COR-L47 (cell line): ENCODE measurements around the gene GBF1.
"Not testable (repeated sequence)": the region's sequence is repeated elsewhere in the genome, so short reads cannot be mapped to it uniquely, and the experiment has no call there.

Experiments
- DNase-seq: peaks from one replicate; lab custom pipeline; 2025; lab: John Stamatoyannopoulos, UW

Gene GBF1

DNA sequence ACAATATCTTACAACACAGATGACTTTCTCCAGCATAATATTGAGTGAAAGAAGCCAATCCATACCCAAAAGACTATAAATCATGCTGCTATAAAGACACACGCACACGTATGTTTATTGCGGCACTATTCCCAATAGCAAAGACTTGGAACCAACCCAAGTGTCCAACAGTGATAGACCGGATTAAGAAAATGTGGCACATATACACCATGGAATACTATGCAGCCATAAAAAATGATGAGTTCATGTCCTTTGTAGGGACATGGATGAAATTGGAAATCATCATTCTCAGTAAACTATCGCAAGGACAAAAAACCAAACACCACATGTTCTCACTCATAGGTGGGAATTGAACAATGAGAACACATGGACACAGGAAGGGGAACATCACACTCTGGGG is 63.0 kb downstream of the GBF1 start:
- DNase-seq: not testable (repeated sequence)

DNA sequence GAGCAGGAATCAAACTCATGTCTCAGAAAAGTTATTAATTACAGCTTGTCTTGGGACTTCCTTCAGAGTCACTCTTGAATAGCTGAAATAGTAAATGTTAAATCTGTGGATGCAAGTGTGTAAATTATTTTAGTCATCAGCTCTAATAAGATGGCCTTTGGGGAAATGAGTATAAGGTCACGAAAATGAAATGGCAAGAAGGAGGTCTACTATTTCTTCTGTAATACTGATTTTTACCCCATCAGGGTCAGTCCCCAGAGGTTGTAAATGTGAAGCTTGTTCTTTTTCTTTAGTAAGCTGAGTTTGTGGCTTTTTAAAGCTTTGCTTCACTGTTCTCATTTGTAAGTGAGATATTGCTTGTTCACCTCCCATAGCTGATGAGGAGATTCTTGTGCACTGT is 63.9 kb downstream of the GBF1 start:
- no peak for DNase-seq

GRCh38 chr10:102309916-102310315 is 64.6 kb downstream of the GBF1 start:
- DNase-seq: no peak

- DNase-seq: no peak
Measured at GRCh38 chr10:102310361-102311024, 65.2 kb downstream of the GBF1 start.

DNA sequence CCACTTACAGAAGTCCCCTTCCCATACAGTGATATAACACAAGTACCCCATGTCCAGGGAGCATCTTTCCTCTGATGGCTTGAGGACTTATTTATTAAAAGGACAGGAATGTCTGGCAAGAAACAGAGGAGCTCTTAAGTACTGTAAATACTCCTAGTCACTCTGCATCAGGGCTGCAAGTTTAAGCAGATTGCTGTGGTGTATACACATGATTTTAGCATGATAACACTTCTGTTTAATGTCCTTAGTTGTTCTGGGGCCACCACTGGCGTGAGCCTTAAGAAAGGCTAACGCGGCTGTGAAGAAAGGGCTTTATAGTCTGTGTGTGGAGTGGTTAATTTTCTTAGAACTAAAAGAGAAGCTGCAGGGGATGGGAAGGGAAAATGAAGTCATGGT is 65.7 kb downstream of the GBF1 start:
- no peak for DNase-seq

- DNase-seq: no peak
Measured at GRCh38 chr10:102312683-102313082, 67.4 kb downstream of the GBF1 start.

DNA sequence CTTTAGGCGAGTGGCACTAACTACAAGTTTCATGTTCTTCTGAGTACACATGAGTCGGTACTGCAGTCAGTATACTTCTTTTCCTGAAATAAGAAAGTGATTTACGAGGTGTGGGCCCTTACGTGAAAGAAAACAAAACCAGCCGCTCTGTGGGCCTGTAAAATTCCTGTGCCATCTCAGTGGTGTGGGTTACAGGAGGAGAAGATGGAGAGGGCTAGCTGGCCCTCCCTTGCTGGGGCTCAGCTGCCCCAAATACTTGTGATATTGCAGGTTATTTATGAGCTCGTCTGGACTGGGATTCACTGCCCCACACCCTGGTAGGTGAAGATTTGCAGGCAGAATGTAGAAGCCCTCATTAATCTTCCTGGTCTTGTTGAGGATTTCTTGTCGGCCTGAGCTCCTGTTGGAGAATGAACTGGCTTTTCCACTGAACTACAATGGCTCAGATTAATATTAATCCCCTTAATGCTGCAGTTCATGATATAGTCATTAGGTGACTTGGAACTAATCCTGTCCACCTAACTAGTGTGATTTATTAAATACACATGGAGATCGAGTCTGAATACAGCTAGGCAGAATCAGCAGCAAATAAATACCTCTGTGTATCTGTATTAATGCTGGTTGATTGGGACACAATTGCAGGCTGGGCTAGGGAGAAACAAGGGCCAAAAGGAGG is 68.0 kb downstream of the GBF1 start:
- DNase-seq: no peak

DNA sequence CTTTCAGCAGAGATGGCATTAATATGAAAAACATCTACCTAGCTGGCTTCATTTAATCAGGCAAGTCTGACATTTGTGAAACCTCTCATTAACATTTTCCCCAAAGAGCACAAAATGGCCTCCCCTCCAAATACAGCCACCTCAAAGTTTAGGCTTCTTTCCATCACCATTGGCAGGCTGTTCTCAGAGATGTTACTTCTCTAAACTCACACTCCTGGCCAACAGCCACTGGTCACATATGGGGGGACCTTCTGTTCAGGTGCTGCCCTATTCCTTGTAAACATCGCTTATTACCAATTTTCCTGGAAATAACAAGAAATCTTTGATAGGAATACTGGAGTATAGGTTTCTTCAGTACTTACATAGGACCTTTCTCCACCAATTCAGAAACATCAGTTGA is 69.5 kb downstream of the GBF1 start:
- DNase-seq: no peak

DNA sequence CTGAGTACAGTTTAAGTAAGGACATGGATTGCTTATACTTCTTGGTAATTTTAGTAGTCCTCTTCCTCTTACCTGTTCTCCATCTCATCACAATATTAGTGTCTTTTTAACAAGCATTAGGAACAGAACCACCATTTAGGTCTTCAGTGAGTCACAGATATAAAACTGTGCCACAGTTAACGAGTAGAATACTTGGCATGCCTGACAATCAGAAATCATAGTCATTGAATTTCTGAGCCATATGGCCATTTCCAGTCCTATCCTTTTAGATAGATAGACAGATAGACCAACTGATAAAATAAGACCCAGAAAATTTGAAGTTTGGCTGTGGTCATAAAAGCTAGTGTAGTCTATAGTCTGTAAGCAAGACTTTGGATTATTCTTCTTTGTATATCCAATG is 71.1 kb downstream of the GBF1 start:
- DNase-seq: no peak

- no peak for DNase-seq
Measured at GRCh38 chr10:102322914-102323313, 77.6 kb downstream of the GBF1 start.

DNA sequence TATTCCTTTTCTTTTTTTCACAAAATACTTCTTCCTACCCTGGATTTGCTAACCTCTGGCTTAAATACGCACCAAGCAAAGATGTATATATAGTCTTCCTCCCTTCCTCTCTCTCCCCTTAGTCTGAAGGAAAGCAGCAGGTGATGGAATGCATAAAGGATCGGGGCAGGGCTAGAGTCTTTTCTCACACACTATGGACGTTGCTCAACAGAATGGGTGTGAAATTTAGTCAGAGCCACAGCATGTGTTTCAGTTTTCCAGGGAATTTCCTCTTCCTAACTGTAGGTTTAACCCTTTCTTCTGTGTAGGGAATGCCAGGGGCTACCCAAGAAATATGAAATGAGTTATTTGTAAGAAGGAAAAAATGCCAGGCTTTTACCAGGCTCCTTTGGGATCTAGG is 78.7 kb downstream of the GBF1 start:
- DNase-seq: no peak

DNA sequence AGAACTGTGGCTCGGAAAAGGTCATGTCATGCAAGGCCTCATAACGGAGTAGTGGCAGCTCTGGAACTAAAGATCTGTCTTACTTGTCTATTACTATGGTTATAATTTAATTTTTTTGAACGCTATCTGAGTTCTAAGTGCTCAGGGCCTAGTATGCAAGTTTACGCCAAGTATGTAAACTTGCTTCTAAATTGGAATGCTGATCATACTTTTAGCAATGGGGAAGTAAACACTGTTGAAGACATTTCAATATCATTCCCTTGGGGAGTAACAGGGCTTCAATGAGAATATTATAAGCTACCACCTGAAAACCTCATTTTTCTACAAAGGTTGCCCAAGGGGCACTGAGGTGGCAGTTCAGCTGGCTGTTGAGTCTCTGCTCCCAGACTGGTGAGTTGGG is 80.7 kb downstream of the GBF1 start:
- DNase-seq: no peak

DNA sequence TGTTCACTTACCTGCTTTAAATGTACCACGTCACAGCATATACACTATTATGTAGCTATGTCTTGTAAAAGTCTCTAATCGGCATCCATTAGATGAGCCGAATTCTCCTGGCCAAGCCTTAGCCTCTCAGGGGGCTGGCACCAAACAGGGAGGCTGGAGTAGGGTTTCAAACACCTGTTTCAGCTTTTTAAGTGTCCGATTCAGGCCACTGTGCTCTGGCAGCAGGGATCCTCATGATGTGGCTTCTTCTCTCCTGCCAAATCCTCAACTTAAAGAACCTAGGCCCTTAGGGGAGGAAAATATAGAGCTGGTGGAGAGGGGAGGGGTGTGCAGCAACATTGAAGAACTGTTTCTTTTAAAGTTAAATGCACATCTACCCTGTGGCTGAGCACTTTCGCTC is 81.7 kb downstream of the GBF1 start:
- DNase-seq: no peak

- DNase-seq: no peak
Measured at GRCh38 chr10:102327641-102328040, 82.3 kb downstream of the GBF1 start.

- DNase-seq: no peak
Measured at GRCh38 chr10:102332772-102333171, 87.4 kb downstream of the GBF1 start.

DNA sequence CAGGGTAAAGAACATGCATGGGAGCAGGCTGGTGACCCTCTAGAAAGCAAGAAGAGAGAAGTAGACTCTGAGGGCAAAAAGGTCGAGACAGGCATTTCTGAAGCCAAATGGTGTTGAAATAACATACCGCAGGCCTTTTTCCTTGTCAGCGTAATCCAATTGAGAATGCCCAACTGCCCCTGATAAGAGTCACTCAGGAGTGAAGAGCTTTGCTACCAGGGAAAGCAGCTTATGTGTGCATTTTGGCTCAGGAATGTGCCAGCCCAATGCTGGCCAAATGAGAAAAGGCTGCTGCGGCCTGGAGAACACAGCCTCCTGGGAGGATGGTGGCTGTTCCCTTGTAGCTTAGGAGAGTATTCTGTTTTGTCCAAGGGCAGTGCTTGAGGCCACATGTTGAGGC is 88.8 kb downstream of the GBF1 start:
- no peak for DNase-seq

GRCh38 chr10:102335184-102335583 is 89.9 kb downstream of the GBF1 start:
- DNase-seq: no peak

- no peak for DNase-seq
Measured at GRCh38 chr10:102341038-102341688, 95.8 kb downstream of the GBF1 start.

- DNase-seq: peak; percentile 28
Measured at GRCh38 chr10:102342458-102342857, 97.1 kb downstream of the GBF1 start.

DNA sequence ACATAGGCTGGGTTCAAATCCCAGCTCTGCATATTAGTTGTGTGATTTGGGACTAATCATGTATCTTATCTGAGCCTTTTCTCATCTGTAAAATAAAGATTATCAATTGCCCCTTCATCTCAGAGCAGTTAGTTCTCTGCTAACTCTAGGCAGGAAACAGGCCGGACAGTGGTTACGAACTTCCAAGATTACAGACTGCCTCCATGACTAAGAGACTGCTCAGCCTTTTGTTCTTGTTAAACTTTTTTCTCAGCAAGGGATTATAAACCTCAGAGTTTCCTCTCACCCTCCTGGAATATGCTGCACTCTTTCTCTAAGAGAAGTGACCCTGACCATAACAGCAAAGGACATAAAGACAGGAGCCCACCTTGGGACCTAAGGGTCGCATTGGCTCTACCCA is 97.6 kb downstream of the GBF1 start:
- no peak for DNase-seq

- DNase-seq: no peak
Measured at GRCh38 chr10:102344067-102344466, 98.7 kb downstream of the GBF1 start.

DNA sequence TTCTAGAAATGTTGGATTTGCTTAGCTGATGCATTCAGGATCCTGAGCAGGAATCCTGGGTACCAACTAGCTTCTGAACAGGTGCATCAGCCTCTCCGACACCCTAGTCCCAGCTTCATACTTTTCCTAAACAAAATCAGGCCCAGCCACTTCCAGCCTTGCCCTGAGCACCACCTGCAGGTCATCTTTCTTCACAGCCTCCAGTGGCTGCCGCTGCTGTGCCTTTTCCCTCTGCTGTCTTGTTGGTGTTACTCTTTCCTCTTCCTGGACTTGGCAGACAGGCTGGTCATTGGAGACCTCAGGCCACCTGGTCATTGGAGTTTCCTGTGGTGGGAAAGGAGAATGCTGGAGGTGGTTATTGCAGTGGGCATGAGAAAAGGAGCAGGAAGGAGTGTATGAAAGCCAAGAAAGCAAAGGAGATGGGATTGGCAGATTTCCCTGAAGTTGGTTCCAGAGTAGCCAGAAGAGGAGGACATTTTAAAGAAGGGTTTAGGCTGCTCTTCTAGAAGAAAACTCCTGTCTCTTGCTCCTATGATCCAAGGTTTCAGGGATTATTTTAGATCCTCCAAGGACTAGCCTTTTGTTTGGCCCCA is 102.0 kb downstream of the GBF1 start:
- no peak for DNase-seq

- DNase-seq: peak; percentile 10
Measured at GRCh38 chr10:102352066-102352715, 106.9 kb downstream of the GBF1 start.
